HCT116 (cell line): Measurements from ENCODE around the gene NEDD4L.

ENCODE experiments used
- JUND ChIP-seq: IDR thresholded peaks from 2 replicates; pipeline ENCODE4 v1.6.1; 2012
- POLR2AphosphoS5 ChIP-seq: IDR thresholded peaks from 2 replicates; pipeline ENCODE4 v1.6.1; 2011; ENCODE audit warnings: mild to moderate bottlenecking, low read depth, low read length, moderate library complexity
- YY1 ChIP-seq: IDR thresholded peaks from 2 replicates; pipeline ENCODE4 v1.6.1; 2011; ENCODE audit warnings: low read length, low read depth, moderate library complexity, mild to moderate bottlenecking; ENCODE audit not compliant: insufficient replicate concordance; ENCODE audit errors: extremely low read depth
- TF ChIP-seq, protein P1 (sequence below), 3 experiments: fragments of 200-600 bp in 1 of 3; sonication (generic) in 1 of 3; IDR thresholded peaks in 2 of 3; conservative IDR thresholded peaks in 1 of 3; 2 replicates each; pipeline ENCODE4 v1.5.1; 2012 to 2017; ENCODE audit warnings: low read depth in 2 of 3, low read length in 2 of 3, antibody characterized with exemption in 1 of 3, borderline replicate concordance in 1 of 3, control low read depth in 1 of 3, mild to moderate bottlenecking in 1 of 3, mixed read lengths in 1 of 3, mixed run types in 1 of 3, moderate library complexity in 1 of 3; ENCODE audit not compliant: insufficient read depth in 1 of 3

DNA sequence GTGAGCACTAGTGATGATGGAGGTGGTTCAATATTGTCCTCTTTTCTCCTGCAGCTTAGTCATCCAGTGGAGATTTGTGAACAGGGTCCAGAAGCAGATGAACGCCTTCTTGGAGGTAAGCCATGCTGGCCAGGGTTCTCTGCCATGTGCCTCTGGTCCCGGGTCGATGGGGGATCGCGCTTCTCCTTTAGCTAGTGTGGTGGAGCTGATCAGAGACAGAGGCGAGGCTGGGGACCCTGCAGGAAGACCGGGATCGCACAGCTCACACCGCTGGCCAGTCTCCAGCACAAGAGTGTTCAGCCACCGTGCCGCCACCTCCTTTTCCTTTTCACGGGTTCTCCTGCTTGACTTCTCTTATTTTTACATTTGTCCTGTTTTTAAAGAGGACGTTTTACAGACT is 341.4 kb downstream of the NEDD4L start:
- TF ChIP-seq POLR2AphosphoS5 (no peak), YY1 (no peak), JUND (no peak)
- TF ChIP-seq, protein P1, sequence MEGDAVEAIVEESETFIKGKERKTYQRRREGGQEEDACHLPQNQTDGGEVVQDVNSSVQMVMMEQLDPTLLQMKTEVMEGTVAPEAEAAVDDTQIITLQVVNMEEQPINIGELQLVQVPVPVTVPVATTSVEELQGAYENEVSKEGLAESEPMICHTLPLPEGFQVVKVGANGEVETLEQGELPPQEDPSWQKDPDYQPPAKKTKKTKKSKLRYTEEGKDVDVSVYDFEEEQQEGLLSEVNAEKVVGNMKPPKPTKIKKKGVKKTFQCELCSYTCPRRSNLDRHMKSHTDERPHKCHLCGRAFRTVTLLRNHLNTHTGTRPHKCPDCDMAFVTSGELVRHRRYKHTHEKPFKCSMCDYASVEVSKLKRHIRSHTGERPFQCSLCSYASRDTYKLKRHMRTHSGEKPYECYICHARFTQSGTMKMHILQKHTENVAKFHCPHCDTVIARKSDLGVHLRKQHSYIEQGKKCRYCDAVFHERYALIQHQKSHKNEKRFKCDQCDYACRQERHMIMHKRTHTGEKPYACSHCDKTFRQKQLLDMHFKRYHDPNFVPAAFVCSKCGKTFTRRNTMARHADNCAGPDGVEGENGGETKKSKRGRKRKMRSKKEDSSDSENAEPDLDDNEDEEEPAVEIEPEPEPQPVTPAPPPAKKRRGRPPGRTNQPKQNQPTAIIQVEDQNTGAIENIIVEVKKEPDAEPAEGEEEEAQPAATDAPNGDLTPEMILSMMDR (IDR thresholded peaks at IDR 0.05 in 2 of 3, conservative IDR thresholded peaks at IDR 0.05 in 1 of 3; ENCODE audit: borderline replicate concordance in 1 of 3, insufficient read depth in 1 of 3, low read depth in 2 of 3, low read length in 2 of 3): no peak
